HG02970 (cell line): ENCODE data around the gene LPP.
"Not testable (repeated sequence)": the region's sequence is repeated elsewhere in the genome, so short reads cannot be mapped to it uniquely, and the experiment has no call there.

Experiments
- ATAC-seq: cut with Tn5 transposase; IDR thresholded peaks from one replicate; pipeline ENCODE4 v1.9.1; 2021; ENCODE audit warnings: mild to moderate bottlenecking, moderate library complexity, moderate number of reproducible peaks; ENCODE audit not compliant: unreplicated experiment, low FRiP score

LPP gene

DNA sequence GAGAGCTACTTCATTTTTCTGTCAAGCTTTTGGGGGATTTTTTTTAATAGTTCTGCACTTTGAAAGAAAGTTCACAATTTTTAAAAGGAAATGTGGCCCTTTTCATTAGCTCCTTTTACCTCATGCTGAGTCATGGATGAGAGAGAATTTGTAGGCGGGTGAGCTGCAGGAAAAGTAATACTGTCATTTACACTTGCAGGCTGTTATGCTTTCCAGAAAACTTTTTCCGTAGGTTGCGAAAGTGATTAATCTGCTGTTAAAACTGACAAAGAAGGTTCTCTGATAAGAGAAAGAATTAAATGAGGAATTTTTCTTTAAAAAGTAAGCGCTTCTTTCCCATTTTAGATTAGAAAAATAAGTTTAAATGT lies 430.2 kb downstream of the LPP start:
- no peak for ATAC-seq

DNA sequence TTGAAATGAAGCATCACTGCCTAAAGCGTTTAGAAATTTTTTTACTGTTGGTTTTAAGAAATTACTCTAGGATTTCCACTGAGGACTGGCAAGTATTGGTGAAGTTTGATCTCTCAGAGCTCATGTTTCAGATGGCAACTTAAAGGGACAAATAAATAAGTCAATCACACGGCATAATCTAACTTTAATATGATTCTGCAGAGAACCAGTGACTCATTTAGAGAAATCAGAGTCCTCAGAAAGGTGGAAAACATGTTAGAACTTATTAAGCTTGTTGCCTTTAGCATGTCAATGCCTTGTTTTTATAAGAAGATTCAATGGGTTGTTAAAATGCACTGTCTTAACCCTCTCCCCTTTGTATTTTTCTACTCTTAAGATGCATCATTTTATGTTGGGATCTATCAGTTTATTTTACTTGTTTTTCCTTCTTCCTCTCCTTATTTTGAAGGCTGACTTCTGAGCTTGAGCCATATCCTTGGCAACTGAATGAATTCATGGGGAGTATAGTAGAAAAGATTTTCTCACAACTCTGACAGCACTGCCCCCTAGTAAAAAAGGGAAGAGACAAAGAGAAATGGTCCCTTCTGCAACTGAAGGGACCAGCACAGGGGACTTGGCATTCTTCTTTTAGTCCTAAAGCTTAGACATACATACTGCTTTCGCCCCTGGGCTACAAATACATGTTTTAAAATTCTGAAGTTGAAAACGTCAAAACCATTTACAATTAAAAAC lies 431.2 kb downstream of the LPP start:
- no peak for ATAC-seq

DNA sequence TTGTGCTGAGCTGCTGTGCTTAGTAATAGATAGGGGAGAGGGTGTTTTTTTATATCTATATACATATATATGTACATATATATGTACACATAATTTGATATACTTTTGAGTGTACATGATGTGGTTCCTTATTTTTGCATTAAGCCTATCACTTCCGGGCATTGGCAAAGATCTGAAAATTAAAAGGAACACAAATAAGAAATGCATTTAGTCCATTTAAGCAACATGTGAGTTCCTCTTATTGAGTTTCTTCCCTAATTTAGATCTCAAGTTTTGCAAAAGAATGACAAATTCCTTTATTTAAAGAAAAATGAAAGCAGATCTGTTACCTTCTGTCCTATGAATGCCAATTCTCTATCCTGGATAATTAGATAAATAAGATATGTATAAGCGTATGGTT lies 435.1 kb downstream of the LPP start:
- ATAC-seq = no peak

DNA sequence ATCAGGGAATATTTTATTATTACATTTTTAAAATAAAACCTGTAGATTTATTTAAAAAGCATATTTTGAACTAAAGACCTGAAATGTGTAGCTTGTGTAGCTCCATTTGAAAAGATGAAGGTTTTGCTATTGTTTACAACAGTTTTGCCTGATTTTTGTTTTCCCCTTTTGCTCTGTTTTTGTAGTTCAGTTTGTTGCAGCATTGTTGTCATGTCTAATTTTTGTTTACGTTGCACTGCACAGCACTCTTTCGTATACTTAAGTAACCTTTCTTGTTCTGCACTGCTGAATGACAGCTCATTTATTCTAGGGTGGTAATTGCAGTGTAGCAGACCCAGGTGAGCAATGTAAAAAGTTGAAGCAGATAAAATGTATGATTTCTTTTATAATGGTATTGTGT lies 435.8 kb downstream of the LPP start:
- no peak for ATAC-seq

DNA sequence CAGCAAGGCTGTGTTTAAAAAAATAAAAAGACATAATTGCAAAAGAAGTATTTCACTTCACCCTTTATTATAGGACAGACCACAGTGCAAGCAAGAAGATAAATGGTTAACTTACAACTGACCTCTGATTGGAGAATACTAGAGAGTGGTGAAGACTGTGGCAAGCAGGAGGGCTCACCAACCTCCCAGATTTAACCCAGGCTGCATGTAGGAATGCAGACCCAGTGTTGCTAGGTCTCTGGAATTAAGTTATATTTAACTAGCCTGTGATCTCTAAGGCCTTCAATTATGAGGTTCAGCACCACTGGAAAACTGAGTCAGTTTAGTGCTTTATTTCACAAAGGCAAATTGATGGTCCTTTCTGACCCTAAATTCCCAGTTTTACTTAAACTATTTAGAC lies 436.6 kb downstream of the LPP start:
- no peak for ATAC-seq

DNA sequence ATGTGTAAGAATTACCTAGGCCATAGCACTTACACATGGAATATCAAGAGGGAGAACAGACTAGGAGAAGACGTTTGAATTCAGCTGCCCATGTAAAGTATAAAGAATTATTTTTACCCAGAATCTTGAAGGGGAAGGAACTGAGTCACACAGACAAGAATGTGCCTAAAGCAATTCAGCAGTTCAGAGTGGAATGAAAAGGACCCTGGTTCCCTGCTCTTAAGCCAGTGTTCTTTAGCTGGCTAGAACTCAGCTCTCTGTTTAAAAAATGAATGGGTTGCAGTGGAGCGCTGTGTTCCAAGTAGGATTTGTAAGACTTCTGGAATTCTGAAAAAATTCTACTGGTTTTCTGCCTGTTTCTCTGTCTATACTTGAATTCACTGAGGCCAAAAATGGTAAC lies 440.2 kb downstream of the LPP start:
- ATAC-seq = no peak

DNA sequence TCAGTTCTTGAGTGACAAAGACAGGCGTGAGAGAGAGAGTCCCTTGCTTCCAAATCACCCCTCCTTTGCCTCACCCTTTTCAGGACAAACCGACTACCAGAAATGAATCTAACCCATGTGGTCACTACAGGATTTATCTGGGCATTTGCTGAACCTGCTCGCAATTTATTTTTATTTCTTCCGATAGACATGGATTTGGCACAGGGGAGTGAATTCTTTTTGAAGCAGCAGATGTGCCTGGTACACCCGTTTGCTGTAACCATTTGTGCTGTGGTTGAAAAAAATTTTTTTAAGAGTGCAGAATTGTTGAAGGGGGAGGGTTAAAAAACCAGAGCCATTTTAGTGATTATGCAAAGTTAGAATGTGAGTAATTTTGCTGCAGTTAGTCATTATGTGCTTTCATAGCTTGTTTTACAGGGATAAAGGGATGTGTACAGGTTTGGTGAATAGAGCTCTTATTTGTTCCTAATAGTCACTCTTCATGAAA lies 442.0 kb downstream of the LPP start:
- ATAC-seq = no peak

DNA sequence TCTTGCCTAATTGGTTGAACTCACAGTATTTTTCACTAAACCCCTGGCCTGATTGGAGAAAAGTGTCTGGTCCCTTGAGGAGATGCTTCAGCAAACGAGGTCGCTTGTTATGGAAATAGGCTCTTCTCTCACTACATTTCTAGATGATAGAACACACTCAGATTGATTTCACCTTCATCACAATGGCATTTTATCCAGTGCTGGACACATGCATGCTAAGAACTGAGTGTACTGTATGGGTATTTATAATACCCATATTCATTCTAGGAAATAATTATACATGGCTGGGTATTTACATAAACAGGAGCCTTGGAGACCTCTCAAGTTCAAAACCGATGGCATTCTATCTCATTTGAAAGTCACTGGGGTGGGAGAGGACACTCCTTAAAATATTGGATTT lies 444.9 kb downstream of the LPP start:
- no peak for ATAC-seq

DNA sequence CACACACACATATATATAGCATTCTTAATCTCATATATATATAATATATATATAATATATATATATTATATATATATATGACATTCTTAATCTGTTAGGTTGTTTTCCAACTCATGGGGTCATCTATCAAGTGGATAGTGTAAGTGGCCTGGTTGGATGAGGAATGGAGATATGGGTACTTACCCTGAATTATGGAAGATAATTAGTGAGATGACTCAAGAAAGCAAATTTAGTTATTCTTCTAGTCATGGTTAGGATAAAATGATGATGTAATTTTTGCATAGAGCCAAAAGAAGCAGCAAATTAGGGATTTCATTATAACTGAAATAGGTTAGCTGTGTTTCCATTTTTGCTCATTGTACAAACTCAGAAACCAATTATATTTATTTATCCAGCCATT lies 448.2 kb downstream of the LPP start:
- no peak for ATAC-seq

DNA sequence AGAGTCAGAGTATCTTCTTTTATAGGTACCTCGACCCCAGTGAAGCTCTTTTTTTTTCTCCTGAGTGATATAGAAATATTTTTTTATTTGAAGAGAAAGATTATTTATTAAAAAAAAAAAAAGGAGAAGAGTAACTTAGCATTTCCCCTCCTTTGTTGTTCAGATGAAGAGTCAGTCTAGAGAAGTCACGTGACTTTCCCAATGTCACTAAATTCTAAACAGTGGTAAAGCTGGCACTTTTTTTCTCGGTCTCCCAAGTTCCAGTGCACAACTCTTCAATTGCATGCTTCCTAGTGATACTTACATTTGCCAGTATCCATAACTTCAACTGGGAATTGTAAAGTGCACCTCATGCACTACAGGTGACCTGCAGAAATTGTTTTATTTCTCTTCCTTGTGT lies 448.7 kb downstream of the LPP start:
- ATAC-seq = no peak

DNA sequence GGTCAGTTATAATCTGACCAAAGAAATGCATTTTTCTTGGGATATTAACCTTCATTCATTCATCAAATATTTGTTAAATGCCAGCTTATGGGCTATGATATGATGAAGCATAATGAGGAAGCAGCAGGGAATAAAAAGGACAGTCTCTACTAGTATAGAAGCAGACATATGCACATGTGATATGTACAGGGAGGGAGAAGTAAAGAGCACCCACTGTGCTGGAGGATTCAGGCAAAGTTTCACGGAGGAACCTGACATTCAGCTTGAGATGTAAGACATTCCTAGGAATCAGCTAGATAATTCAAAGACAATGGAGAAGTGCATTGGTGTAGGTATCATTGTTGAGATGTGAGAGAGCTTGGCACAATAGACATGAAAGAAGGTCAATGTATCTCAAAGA lies 450.7 kb downstream of the LPP start:
- no peak for ATAC-seq

DNA sequence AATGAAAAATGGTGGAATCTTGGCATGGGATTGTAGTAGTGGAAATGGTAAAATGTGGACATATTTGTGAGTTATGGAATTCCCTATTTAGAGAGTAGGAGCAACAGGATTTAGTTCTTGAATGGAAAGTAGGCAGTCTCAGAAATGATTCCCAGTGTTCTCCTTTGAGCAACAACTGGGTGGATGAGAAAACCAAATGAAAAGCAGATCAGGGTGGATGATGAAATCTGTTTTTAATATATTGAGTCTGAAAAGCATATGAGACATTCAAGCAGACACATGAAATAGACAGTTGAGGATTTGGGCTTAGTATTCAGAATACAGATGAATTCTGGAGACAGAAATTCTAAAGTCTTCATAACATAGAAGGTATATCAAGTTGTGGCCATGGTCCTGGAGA lies 451.3 kb downstream of the LPP start:
- ATAC-seq = no peak

DNA sequence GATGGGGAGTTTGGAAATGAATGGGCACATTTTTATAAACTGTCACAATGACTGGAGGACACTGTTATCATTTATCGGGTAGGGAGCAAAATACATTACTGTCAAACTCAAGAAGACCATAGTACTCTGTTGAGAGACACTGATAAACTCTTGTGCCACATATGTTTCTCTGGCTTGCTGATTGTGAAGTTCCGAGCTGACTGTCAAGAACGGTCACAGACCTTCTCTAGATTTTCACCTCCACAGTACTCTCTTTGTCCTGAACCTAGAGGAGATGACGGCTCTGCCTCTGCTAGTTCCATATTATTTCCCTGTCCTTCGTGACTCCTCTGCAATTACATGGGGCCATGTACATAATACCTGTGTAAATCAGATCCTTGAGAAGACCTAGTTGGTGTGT lies 451.9 kb downstream of the LPP start:
- ATAC-seq = no peak

DNA sequence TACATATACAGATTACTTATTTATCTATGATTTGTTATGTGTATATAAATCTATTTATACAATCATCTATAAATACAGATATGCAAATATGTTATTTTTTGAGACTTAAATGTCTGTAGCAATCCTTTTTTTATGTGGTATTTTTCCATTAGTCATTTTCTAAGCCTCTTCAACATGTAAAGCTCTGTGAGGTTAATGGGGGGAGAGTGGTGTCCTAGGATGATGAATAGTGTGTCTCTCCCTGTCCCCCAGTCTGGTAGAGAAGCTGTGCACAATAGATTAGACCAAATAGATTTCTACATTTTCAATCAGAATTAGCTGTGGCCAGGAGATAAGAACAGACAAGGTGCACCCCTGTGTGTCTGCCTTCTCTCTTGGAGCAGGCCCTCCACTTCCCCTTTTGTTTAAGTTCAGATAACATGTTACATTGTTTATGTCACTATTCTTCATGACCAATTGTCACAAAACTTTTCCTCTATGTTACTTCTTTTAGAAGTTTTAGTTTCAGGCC lies 453.9 kb downstream of the LPP start:
- no peak for ATAC-seq

DNA sequence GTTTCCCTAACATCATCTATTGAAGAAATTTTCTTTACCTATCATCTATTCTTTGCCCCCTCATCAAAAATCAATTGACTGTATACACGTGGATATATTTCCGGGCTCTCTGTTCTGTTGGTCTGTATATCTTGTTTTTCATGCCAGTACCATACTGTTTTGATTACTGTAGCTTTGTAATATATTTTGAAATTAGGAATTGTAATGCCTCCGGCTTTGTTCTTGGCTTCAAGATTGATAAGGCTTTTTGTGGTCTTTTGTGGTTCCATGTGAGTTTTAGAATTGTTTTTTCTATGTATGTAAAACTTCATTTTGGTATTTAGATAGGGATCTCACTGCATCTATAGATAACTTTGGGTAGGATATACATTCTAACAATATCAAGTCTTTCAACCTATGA lies 454.4 kb downstream of the LPP start:
- no peak for ATAC-seq

DNA sequence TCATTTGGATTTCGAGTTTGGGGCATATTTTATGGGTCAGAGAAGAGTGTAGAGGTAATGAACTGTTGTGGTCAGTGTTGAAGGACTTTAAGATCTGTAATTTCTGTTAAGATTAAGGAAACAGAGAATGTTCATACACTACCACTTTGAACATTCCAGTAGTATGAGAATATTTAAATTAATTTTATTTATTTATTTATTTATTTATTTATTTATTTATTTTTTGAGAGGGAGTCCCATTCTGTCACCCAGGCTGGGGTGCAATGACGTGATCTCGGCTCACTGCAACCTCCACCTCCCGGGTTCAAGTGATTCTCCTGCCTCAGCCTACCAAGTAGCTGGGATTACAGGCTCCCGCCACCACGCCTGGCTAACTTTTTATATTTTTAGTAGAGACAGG lies 459.8 kb downstream of the LPP start:
- not testable (repeated sequence) for ATAC-seq

DNA sequence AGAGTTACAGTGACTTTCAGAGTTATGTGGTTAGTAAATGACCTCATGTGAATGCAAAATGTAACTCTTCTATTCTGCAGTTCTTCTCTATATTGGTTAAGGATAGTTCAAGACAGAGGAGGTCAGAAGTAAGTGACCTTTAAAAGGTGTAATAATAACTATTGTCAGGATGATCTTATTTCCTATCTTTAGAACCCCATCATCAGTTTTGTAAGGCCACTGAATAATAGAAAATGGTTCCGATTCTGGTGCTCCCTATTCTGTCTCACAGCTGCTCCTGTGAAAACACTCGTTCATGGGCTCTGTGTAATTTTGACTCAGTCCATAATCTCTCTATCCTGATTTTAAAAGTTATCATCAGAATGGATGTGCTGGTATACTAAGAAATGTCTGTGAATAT lies 463.3 kb downstream of the LPP start:
- no peak for ATAC-seq

DNA sequence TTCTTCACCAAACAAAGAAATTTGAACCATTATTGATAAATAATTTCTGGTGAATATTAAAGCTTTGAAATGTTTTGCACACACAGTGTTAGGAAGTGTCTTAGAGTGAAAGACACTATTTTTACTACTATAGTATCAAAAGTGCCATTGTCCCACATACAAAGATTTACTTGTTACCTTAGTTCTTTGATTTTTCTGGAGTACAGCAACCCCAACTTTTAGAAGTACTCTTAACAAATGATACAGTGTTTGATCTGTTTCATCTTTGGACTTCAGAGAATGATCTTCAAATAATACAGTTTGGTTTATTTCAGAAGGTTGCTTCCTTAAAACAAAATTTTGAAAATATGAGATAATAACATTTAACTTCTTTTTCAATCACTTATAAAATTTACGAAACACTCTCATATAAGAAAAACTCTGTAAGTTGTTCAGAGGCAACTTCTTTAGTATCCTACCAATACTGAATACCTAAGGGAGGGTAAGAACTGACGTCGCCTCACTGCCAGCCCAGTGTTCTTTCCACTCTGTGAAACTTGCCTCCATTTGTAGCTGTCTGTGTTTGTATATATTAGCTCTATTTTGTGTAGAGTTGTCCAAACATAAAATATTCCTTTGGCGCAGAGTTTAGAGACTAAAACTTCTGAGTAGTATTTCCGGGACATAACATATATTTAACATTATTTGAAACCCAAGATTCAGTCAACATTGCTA lies 464.2 kb downstream of the LPP start:
- ATAC-seq = no peak

DNA sequence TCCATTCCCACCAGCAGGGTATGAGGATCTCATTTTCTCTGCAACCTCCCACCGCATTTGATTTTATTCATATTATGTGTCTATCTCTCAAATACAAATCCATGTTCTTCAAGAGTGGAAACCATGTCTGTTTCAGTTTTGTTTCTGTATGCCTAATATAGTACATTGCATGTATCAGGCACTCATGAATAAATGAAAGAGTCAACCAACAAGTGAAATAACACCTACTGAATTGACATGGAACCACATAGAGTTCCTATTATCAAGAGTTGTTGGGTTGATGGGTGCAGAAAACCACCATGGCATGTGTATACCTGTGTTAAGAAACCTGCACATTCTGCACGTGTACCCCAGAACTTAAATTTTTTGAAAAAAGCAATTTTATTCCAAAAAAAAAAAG lies 466.8 kb downstream of the LPP start:
- no peak for ATAC-seq

DNA sequence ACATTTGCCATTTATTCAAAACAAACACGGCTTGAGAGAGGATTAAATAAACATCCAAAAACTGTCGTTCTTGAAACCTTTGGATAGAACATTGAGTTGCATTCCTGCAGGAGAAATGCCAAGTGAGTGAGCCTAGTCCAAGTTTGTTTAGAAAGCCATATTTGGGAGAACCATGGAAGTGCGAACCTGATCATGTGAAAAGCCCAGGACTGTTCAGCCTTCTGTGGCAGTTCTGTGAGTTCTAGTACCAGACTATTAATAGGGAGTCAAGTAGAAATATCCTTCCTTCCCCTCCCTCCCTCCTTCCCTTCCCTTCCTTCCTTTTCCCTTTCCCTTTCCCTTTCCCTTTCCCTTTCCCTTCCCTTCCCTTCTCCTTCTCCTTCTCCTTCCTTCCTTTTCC lies 470.4 kb downstream of the LPP start:
- ATAC-seq = no peak

DNA sequence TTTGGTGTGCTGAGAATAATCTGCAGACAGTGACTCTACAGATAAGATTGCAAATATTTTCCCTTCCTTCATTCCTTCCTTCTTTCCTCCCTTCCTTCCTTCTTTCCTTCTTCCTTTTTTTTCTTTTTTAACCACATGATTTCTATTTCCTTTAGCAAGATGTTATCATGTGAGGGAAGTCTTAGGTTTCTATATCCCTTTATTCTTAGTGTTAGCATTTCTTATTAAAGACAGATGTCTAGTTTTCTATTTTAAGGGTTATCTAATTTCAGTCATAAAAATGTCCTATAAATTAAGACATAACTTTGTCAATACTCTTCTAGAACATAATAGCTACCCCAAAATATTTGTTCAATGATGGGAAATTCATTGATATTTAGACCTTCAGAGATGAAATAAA lies 470.9 kb downstream of the LPP start:
- ATAC-seq = no peak

DNA sequence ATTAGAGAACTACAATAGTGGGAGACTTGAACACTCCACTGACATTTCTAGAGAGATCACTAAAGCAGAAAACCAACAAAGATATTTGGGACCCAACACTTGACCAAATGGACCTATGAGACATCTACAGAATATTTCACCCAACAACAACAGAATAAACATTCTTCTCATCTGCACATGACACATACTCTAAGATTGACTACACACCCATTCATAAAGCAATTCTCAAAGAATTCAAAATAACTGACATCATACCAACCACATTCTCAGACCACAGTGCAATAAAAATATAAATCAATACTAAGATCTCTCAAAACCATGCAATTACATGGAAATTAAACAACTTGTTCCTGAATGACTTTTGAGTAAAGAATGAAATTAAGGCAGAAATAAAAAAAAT lies 473.7 kb downstream of the LPP start:
- ATAC-seq = no peak
